Eye (tissue), 1 donor: ENCODE results near the gene ZNF709.
"Not testable (repeated sequence)": the region's sequence is repeated elsewhere in the genome, so short reads cannot be mapped to it uniquely, and the experiment has no call there.

Experiments used
- DNase-seq: peaks from one replicate; pipeline ENCODE4 v3.0.0-alpha.2; 2015

Gene ZNF709

GRCh38 chr19:12450844-12451243 lies 33.8 kb downstream of the ZNF709 start:
- no peak for DNase-seq

GRCh38 chr19:12448808-12449207 lies 35.8 kb downstream of the ZNF709 start:
- DNase-seq = no peak

DNA sequence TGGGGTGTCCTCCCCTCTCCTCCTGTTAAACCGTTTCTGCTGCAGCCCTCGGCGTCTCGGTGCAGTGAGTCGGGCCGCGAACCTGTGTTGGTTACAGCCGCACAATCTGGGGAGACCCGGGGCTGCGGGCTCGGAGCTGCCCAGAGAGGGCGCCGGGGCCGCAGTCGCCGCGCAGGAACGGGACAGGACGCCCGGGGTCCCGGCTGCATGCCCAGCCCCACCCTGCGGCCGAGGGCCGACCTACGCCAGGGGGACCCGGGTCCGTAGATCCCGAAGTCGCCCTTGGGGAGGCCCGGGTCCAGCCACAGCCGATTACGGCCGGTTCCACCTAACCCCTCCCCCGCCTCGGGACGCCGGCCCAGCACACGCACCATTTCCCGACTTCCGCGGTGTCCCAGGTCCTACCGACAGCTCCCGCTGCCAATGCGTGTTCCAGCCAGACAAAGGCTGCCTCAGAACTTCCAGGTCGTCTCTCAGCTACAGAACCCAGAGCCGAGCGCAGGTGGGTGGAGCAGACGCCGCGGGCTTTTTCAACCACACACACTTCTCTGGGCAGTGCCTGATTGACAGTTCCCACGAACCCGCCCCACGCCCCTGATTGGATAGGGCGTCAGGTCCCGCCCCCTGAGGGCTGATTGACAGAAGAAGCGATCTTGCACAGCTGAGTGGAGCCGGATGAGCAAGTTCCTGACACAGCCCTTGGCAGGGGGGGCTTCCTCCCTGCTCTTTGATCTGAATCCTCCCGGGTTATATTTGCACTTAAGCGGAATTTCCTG lies 43.9 kb downstream of the ZNF709 start, which contains the start of gene ZNF443:
Gene ZNF443 (minus strand): TSS at position 481 of the 776 bp plus-strand sequence. CDS start 107 bp downstream, at position 374.
- peak; percentile 100 for DNase-seq

GRCh38 chr19:12439686-12440540 lies 44.7 kb downstream of the ZNF709 start:
- DNase-seq = peak; percentile 78

GRCh38 chr19:12430726-12431299 lies 53.8 kb downstream of the ZNF709 start:
- DNase-seq = not testable (repeated sequence)

- no peak for DNase-seq
Measured at GRCh38 chr19:12425888-12426274, 58.7 kb downstream of the ZNF709 start.

GRCh38 chr19:12425236-12425887 lies 59.3 kb downstream of the ZNF709 start:
- no peak for DNase-seq

DNA sequence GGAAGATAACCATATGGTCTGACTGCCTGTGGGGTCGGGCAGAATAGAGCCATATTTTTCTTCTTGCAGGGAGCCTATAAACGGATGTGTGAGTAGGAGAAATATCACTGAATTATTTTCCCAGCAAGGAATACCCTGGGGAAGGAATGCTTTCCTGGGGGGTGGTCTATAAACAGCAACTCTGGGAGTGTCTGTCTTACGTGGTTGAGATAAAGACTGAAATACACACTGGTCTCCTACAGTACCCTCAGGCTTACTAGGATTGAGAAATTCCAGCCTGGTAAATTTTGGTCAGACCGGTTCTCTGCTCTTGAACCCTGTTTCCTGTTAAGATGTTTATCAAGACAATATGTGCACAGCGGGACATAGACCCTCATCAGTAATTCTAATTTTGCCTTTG lies 67.3 kb downstream of the ZNF709 start:
- DNase-seq = not testable (repeated sequence)

GRCh38 chr19:12411893-12412292 lies 72.7 kb downstream of the ZNF709 start:
- DNase-seq = no peak
